Activated CD4-positive, CD25-positive, alpha-beta regulatory T cell treated with anti-CD3 and anti-CD28 coated beads, Interleukin-2, amount 50 U/mL, for 16 hours (primary cell): ENCODE data around the gene PDE8B.
"Not testable (repeated sequence)": the region's sequence is repeated elsewhere in the genome, so short reads cannot be mapped to it uniquely, and the experiment has no call there.

ENCODE experiments used
- DNase-seq: peaks from one replicate; pipeline ENCODE4 v3.0.0-alpha.2; 2020; ENCODE audit warnings: low read depth, low spot score

Gene PDE8B

GRCh38 chr5:77438071-77438470 lies 227.6 kb downstream of the PDE8B start:
- no peak for DNase-seq

DNA sequence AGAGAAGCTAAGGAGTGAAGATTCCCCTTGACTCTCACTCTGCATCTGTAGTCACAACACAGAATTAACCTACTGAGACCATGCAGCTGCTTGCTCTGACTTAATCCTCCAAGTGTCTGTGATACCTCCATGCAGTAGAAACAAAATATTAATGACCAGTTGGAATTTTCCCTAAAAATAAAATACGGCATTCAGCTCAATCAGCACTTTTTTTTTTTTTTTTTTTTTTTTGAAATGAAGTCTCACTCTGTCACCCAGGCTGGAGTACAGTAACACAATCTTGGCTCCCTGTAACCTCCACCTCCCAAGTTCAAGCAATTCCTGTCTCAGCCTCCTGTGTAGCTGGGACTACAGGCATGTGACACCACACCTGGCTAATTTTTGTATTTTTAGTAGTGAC lies 233.2 kb downstream of the PDE8B start:
- no peak for DNase-seq

DNA sequence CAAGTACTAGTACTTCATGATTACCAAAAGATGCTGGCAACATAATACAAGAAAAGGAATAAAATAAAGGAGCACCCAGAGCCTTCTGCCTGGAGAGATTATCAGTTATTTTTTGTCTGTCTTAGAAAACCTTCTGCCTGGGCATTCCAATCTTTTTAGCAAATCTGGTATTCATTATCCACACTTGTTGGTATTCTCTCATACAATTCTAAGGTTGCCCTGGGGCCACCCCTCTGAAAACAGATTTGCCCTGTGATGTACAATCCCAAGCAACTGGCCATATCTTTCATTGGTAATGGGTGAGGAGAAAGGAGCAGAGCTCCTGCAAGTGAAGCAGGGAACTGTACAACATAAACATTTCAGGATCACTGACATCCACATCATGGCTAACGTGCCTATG lies 233.9 kb downstream of the PDE8B start:
- DNase-seq = no peak

- no peak for DNase-seq
Observed at GRCh38 chr5:77448831-77449230, 238.4 kb downstream of the PDE8B start.

DNA sequence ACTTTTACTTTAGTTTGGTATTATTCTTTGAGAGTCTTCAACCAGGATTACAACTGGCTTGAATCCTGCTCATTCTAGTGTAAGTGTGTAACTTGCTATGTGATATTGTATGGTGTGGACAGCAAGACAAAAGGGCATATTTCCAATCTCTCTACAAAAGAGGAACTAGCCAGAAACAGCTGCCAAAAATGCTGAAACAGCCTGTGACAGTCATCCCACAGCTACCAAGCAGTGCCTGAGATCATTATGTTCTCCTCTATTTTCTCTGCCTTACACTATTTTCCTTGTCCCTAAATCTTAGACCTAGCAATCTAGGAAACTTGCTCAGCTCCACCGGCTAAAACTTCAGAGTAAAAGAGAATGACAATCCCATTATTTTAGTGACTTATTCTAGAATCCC lies 238.8 kb downstream of the PDE8B start:
- DNase-seq = no peak

DNA sequence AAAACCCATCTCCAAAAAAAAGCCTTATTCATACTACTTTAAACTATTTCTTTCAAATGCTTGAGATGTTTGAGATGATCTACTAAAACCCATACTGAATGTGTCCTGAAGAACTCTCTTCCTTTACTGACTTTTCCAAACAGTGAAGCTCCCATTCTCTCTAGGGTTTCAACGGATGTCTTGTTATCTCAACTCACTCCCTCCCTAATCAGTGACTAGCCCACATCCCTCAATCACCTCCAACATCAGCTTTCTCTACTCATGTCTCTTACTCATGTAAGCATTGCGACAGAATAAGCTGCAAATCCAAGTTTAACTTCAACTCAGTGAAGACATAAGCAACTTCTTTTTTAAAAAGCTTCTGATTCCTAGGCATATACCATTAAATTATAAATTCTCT lies 239.5 kb downstream of the PDE8B start:
- DNase-seq = no peak

DNA sequence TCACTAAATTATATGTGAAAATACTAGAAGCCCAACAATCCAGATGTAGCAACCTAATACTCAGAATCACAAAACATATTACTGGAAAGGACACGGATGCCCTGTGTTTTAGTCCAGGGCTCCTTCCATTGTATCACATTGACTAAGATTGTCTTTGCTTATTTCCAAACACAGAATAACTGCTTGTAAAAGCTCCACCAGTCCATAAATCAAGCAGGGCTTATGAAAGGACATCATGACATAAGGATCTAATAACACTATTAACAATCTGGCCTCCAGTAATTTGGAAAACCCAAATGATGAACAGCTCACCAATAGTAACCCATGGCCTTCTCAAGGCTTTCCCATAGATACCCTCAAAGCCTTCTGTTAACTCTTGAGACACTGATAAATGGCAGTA lies 241.9 kb downstream of the PDE8B start:
- DNase-seq = no peak

DNA sequence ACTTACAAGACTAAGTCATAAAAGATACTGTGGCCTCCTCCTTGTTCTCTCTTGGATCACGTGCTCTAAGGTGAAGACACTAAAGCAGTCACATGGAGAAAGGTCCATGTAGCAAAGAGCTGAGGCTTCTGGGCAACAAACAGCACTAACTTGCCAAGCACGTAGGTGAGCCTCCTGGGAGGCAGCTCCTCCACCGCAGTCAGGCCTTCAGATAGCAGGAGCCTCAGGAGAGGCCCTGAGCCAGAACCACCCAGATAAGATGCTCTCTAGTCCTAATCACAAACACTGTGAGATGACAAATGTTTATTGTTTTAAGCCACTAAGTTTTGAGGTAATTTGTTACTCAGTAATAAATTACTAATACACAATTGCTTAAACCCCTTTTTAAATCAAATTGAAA lies 243.6 kb downstream of the PDE8B start:
- DNase-seq = no peak

DNA sequence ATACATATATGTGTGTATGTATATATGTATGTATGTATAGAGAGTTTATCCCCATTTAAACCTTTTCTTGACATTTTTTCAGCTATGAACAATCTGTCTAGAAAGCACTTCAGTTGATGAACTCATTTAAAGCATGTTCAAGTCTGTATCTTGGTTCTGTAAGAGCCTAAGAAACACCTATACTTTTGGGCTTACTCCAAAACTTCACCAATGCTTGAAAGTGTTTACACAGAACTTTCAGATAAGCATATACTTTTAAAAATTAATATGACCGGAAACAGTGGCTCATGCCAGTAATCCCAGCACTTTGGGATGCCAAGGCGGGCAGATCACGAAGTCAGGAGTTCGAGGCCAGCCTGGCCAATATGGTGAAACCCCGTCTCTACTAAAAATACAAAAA lies 250.8 kb downstream of the PDE8B start:
- DNase-seq = no peak

GRCh38 chr5:77463905-77464304 lies 253.4 kb downstream of the PDE8B start:
- DNase-seq = no peak

DNA sequence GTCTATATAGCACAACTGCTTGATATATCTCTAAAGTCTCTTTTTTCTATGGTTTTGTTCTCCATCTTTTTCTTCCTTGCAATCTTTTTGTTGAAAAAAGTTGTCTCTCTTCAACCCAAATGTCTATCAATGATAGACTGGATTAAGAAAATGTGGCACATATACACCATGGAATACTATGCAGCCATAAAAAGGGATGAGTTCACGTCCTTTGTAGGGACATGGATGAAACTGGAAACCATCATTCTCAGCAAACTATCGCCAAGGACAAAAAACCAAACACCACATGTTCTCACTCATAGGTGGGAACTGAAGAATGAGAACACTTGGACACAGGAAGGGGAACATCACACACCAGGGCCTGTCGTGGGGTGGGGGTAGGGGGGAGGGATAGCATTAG lies 258.4 kb downstream of the PDE8B start:
- not testable (repeated sequence) for DNase-seq

- DNase-seq = not testable (repeated sequence)
Observed at GRCh38 chr5:77475041-77475440, 264.6 kb downstream of the PDE8B start.
